HG02884 (cell line): Measurements from ENCODE around the gene ALCAM.
A peak's percentile ranks its signal among the peaks of the same experiment; 100 is the strongest.

Experiments
- ATAC-seq: cut with Tn5 transposase; IDR thresholded peaks from one replicate; pipeline ENCODE4 v1.9.1; 2021; ENCODE audit warnings: mild to moderate bottlenecking, moderate library complexity; ENCODE audit not compliant: unreplicated experiment

Gene ALCAM

DNA sequence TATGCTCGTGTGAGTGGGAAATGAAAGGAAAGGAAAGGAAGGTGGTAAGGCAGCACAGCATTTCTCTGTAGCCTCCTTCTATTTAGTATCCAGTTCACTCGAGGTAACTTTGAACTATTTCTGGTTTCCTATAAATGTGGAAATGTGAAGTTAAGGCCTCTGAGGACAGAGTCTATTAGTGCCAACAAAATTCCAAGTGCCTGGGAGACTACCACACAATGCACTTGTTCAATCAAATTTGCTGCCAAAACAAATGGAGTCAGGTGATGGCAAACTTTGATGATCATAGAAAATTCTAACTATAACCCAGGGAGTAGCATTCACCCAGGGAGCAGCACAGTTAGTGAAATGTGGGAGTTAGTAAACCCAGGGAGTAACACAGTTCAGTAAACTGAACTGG is 155.1 kb downstream of the ALCAM start:
- ATAC-seq, result no peak

GRCh38 chr3:105523501-105523900 is 156.8 kb downstream of the ALCAM start:
- ATAC-seq, result no peak

DNA sequence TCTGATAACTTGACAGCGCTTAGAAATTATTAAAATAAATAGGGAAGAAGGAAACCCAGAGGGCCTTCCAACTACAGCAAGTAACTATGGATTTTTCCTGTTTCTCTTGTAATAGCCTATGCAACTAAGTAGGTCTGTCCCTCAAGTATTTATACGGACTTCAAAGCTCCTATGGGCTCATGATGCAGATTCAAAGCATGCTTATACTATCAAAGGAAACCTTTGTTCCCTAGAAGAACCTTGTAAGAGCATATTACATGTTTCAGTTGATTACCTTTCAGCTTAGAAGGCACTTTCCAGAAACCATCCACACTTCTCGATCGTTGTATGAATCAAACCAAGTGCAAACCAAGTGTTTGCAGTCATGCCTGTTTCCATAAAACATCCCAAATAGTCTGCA is 158.8 kb downstream of the ALCAM start:
- ATAC-seq, result no peak

DNA sequence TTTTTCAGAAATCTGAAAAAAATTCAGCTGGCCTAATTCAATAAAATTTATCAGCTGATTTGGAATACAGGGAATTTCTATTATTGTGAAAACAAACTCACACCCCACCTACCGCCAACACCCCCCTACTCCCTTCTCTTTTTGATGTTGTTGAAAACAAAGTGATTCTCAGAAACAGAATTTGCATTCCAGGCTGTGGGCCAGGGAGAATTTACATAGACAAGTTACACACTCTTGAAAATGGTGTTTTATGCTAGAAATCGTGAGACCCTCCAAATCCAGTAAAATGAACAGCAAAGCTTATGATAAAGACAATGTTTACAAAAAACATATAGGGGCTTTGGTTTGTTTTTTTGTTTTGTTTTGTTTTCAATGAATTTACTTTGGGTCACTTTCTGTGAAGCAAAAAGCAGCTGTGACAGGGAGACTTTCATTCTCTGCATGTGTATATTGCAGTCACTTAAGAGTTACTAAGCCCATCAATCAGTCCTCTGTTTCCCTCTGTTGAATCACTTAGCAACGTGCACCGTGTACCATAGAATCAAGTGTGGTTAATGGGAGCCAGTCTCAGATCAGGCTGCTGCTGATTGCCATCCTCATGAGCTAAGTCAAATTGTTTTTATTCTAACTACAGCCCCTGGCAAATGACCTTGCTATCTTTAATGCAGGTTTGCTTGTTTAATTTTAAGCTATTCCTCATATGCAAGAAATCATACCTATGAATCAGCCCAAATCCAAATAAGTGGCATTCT is 159.8 kb downstream of the ALCAM start:
- no peak for ATAC-seq

DNA sequence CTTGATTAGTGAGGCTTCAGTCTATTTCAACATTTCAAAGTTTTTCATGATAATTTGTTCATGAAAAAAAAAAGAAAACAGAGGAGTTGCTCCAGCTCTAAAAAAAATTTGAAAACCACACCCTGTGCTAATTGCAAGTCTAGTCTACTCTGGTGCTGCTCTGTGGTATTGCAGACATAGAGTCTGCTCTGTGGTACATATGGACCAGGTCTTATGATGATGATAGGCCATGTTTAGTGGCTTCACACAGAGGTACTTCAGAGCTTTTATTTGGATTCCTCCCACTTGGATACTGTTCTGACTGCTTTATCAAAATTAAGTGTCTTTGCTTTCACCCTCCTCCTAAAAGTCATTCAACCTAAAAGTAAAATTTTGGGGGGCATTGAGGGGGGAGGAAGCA is 160.8 kb downstream of the ALCAM start:
- no peak for ATAC-seq

DNA sequence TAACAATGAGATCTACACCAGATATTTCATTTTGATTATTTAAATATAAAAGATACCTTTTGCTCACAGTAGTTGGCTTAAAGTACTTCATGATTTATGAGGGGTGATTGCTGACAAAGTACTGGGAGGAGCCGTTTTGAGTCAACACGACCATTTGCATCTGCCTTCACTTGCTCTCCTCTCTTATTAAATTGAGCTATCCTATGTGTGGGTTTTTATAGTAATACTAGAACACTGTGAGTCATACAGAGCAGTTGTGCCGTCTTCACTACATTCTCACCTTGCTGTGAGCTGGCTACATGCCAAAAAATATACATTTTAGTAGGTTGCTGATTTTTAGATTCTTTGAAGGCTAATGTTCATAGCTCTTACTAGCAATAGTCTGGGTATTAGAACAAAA is 161.2 kb downstream of the ALCAM start:
- peak; percentile 91 for ATAC-seq

- no peak for ATAC-seq
Measured at GRCh38 chr3:105528955-105529354, 162.2 kb downstream of the ALCAM start.

- no peak for ATAC-seq
Measured at GRCh38 chr3:105529456-105529855, 162.7 kb downstream of the ALCAM start.

- ATAC-seq, result no peak
Measured at GRCh38 chr3:105532251-105532650, 165.5 kb downstream of the ALCAM start.

DNA sequence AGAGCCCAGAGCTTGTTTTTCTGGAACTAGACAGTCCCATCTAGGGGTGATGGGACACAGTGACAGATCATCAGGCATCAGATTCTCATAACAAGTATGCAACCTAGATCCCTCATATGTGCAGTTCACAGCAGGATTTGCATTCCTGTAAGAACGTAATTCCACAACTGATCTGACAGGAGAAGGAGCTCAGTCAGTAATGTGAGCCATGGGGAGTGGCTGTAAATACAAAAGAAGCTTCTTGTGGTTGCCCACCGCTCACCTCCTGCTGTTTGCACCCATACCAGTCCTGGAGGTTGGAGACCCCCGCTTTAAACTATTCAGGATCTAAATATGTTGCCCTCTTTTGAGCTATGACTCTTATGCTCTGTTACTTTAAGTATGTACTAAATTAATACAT is 167.3 kb downstream of the ALCAM start:
- ATAC-seq, result no peak

- no peak for ATAC-seq
Measured at GRCh38 chr3:105534491-105534890, 167.8 kb downstream of the ALCAM start.

- ATAC-seq, result no peak
Measured at GRCh38 chr3:105537371-105538080, 170.8 kb downstream of the ALCAM start.

- ATAC-seq, result no peak
Measured at GRCh38 chr3:105538483-105538882, 171.8 kb downstream of the ALCAM start.

GRCh38 chr3:105539897-105540296 is 173.2 kb downstream of the ALCAM start:
- ATAC-seq, result no peak

DNA sequence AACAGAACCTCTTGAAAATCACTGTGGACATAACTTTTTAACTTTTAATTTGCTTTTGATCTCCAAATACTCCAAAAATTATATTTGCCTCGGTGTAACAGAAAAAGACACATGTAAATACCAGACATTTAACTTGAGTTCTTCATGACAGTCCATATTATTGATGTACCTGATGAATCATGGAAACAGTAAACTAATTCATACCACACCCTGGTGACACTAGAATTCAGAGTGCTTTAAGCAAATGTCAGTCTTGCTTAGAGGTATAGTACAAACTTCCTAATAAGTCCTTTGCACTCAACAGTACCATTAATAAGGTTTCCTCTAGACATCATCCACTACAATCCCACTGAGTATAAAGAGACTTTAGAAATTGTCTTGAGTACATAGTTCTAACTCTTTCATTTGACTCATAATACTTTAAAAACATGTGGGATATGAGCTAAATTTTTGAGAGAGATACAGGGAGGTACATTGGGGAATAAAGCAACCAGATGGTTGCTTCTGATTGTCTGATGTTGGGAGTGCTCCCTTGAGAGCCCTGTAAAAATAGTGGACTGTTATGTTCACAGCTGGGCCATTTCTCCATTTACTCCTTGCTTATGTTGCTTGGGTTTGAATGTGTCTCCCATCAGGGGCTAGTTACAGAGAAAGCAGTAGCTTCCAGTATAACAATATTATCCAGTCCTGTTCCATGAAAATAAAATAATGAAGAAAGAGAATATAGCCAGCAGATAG is 175.7 kb downstream of the ALCAM start:
- ATAC-seq, result no peak

DNA sequence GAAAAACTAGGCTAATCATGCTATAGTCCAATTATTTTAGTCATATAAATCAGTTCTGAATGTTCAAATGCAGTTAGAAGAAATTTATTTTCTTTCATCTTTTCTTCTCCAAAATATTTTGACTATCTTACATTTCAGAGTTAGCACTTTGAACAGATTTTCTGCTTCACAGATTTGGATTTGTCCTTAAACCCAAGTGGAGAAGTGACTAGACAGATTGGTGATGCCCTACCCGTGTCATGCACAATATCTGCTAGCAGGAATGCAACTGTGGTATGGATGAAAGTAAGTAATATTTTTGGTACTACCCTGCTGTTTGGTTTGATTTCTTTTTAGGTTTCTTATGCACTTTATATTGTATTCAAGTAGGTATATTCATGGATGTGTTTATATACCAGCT is 178.3 kb downstream of the ALCAM start:
- ATAC-seq, result no peak

GRCh38 chr3:105553851-105554250 is 187.1 kb downstream of the ALCAM start:
- no peak for ATAC-seq

DNA sequence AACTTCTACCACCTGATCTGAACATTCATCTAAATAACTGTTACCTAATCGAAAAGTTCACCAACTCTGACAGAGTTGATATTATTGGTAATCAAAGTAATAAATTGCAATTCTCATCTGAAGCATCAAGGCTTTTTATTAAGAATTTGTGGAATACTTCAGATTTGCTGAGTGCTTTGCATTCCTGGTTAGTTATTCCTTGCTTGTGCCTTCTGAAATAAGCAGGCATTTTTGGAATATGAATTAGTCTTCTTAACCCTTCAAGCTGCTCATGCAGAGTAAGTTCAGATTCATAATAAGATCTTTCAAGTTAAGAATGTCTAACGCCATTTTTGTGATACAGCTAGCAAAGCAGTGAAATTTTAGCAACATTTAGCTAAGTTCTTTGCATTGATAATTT is 188.5 kb downstream of the ALCAM start:
- ATAC-seq, result no peak

DNA sequence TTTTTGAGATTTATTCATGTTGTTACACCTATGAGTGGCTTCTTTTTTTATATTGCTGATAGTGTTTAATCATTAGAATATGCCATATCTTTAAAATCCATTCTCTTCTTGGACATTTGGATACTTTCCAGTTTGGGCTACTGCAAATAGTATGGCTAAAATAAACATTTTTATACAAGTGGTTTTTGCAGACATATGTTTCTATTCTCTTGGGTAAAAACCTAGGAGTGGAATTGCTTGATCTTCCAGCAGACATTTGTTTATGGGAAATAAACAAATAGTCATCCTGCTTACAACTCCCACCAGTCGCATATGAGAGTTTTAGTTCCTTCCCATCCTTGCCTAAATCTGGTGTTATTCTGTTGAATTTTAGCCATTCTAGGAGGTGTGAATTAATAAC is 193.1 kb downstream of the ALCAM start:
- ATAC-seq, result no peak

DNA sequence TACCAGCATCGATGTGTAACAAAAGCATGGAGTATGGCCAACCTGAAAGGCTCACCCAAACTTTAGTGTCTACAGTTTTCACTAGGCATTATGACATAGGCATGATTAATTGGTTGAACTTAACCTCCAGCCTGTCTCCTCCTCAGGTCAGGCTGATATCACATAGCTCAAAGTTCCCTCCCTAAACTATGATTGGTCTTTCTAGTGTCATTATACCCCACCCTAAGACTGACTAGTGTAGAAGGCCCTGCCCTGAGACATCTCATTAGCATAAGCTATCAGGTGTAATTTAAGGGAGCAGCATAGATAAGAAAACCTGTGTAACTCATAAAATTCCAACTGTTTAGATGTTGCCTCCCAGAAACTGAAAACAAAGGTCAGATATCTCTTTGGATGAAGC is 195.2 kb downstream of the ALCAM start:
- ATAC-seq, result no peak

DNA sequence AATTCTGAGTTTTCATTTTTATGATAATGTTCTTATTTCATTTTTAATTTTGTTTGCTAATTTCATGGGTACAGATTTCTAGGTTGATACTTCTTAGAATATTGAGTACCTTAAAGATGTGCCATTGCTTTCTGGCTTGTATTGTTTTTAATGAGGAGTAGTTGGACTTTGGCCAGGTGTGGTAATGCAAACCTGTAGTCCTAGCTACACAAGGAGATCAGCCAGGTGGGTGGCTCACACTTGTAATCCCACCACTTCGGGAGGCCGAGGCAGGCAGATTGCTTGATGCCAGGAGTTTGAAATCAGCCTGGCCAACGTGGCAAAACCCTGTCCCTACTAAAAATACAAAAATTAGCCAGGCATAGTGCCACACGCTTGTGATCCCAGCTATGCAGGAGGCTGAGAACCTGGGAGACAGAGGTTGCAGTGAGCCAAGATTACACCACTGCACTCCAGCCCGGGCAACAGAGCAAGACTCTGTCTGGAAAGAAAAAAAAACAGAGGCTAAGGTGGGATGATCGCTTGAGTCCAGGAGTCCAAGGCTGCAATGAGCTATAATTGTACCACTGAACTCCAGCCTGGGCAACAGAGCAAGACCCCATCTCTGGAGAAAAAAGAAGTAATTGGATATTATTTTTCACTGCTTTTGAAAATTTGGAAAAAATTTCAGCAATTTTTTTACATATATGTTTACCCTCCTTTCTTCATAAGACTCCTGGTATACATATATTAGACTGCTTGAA is 198.0 kb downstream of the ALCAM start:
- ATAC-seq, result no peak
